Bone marrow (tissue), 2 donors: ENCODE results near the gene MAPK14.

Experiments used
- DNase-seq, 2 donors: peaks; one replicate each; lab custom pipeline; 2025; lab: John Stamatoyannopoulos, UW

Gene MAPK14

GRCh38 chr6:36136034-36136433 is 108.4 kb downstream of the MAPK14 start:
- DNase-seq: no peak

GRCh38 chr6:36136551-36136950 is 108.9 kb downstream of the MAPK14 start:
- DNase-seq: no peak

GRCh38 chr6:36138667-36139066 is 111.1 kb downstream of the MAPK14 start:
- no peak for DNase-seq

DNA sequence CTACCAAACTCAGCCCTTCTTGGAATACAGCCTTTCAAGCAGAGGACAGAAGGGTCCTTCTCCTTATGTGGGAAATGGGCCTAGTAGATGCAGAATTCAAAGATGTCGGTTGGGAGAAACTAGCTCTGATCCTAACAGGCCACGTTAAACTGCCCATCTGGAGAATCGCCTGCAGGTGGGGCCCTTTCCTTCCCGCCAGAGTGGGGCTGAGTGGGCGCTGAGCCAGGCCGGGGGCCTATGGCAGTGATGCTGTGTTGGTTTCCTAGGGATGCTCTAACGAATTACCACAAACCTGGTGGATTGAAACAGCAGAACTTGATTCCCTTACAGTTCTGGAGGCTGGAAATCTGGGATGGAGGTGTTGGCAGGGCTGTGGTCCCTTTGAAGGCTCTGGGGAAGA is 111.8 kb downstream of the MAPK14 start:
- DNase-seq: no peak

GRCh38 chr6:36139991-36140710 is 112.5 kb downstream of the MAPK14 start:
- no peak for DNase-seq

- no peak for DNase-seq
Observed at GRCh38 chr6:36141091-36141490, 113.5 kb downstream of the MAPK14 start.

- DNase-seq: no peak
Observed at GRCh38 chr6:36141961-36142360, 114.4 kb downstream of the MAPK14 start.

- no peak for DNase-seq
Observed at GRCh38 chr6:36142971-36143838, 115.6 kb downstream of the MAPK14 start.

- no peak for DNase-seq
Observed at GRCh38 chr6:36145495-36145894, 117.9 kb downstream of the MAPK14 start.

DNA sequence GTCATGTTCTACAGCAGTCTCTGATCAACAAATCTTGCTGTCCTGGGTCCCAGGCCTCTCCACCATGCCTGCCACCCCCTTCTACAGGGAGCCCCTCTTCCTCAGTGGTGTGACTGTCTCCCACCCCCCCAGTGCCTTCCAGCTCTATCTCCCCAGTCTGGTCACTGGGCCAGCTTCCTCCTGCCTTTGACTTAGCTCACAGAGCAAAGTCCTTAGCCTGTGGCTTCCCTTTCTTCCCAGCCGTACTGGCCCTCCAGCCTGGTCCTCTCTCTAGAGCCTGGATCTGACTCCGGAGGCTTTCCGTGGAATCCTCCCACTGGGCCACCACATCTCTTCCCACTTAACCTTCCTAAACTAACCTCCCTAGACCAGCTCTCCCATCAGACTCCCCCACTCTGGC is 119.7 kb downstream of the MAPK14 start:
- no peak for DNase-seq

DNA sequence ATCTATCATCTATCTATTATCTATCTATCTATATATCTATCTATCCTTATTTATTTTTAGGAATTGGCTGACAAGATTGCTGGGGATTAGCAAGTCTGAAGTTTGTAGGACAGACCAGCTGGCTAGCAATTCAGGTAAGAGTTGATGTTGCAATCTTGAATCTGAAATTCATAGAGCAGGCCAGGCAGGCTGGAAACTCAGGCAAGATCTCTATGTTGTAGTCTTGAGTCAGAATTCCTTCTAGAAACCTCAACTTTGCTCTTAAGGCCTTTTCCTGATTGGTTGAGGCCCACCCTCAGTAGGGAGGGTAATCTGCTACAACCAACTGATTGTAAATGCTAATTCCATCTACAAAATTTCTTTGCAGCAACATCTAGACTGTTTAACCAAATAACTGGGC is 121.9 kb downstream of the MAPK14 start:
- DNase-seq: no peak

DNA sequence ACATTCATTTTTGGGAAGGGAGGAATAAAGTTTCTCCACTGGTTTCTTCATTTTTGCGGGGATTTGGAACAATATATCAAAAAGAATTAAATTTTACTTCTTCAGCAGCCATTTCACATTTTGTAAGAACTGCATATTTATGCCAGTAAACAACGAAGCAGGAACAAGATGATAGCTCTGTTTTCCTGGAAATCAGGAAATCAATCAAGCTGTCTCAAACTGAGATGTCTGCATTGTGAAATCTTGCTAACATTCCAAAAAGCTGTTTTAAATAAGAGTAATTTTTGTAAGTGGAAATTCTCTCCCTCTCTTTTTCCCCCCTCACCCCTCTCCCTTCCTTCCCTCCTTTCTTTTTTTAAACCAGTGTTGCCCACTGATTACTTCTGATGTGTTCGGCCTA is 122.7 kb downstream of the MAPK14 start:
- no peak for DNase-seq

DNA sequence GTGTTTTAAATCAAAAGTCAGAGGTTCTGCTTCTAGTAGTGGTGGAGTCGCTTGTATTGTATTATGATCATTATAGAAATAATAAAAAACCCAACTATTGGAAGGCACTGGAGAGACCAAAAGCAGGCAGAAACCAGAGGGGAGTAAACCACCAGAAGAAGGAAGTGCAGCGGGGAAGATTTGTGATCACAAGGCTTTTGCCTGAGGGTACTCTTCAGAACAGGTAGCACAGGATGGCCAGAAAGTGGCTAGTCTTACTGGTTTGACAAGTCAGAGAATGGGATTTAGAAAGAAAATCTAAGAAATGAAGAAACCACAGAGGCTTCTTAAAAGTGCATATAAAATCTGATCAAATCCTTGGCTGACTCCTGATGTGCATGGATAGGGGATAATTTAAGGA is 126.7 kb downstream of the MAPK14 start:
- no peak for DNase-seq

DNA sequence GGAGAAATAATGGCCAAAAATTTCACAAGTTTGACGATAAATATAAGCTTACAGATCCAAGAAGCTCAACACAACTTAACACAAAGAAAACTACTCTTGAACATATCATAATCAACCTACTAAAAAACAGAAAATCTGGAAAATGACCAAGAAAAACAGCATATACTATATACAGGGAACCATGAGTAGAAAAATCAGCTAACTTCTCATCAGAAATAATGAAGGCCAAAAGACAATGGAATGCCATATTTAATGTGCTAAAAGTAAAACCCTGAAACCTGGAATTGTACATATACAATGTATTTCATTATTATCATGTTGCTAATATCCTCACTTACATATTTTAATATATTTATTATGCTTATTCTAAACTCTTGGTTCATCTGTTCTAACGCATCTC is 128.1 kb downstream of the MAPK14 start:
- no peak for DNase-seq

- no peak for DNase-seq
Observed at GRCh38 chr6:36160147-36160760, 132.6 kb downstream of the MAPK14 start.
